GM15510 (cell line): ENCODE data around the gene CDC42BPG.
A peak's percentile ranks its signal among the peaks of the same experiment; 100 is the strongest.

ENCODE experiments used
- POLR2A ChIP-seq: IDR thresholded peaks from 3 replicates; pipeline ENCODE4 v1.6.1; 2011; ENCODE audit warnings: borderline replicate concordance; ENCODE audit not compliant: insufficient read length; ENCODE audit errors: extremely low read depth

Gene CDC42BPG

GRCh38 chr11:64875369-64876228 is 31.1 kb upstream of the CDC42BPG start:
- TF ChIP-seq POLR2A, result peak; percentile 24

GRCh38 chr11:64874308-64875240 is 30.1 kb upstream of the CDC42BPG start:
- no peak for TF ChIP-seq POLR2A

GRCh38 chr11:64872790-64873488 is 28.5 kb upstream of the CDC42BPG start:
- no peak for TF ChIP-seq POLR2A

- TF ChIP-seq POLR2A, result no peak
Measured at GRCh38 chr11:64871492-64871891, 27.0 kb upstream of the CDC42BPG start.

GRCh38 chr11:64870893-64871466 is 26.5 kb upstream of the CDC42BPG start:
- no peak for TF ChIP-seq POLR2A

- peak; percentile 16 for TF ChIP-seq POLR2A
Measured at GRCh38 chr11:64870176-64870892, 25.9 kb upstream of the CDC42BPG start.

DNA sequence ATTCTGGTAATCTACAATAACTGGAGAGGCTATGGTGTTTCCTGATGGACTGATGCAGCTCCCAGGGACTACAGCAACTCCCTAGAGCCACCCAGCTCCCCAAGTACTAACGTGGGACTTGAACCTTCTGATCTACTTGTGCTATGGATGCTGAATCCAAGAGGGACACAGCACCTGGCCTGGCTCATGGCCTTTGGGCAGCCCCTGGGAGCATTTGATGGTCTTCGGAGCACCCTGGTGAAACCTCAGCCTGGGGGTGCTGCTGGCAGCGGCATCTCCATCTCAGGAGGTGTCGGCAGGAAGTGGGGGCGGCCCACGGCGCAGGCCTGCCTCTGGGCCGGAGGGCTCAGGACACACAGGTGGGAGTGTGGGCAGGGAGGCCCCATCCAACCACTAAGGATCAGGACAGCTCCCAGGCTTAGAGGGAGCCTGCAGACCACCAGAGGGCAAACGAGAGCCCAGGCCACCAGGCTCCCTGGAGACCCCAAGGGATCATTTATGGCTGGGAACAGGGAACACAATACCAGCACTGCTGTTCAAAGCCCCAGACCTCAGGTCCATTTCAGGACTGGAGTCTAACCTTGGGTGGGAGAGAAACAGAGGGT is 25.2 kb upstream of the CDC42BPG start:
- no peak for TF ChIP-seq POLR2A

DNA sequence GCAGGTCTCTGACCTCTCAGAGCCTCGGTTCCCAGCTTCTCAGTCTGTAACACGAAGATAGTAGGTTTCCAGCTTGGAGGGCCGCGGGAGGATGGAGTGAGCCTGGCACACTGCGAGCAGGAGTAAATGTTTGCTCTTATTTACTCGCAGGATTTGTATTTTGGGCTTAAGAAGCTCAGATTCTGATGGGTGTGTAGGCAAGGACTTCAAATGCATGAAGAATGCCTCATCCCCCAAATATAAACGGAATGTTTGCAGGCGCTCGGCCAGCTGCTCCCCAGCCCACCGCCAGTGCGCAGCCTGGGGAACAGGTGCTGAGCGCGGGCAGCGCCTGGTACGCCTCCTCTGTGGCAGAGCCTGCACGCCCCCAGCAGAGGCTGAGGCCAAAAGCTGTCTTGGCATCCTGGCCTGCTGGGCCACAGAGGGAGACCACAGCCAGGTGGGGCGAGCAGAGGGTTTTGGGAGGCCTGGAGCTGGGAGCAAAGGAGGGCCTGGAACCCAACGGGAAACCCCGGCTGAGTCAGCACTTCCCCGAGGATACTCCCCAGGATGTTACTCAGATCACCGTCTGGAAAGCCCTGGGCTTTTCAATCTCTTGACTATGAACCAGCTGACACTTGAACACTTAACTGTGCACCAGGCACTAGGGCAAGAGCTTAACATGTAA is 24.6 kb upstream of the CDC42BPG start:
- no peak for TF ChIP-seq POLR2A

DNA sequence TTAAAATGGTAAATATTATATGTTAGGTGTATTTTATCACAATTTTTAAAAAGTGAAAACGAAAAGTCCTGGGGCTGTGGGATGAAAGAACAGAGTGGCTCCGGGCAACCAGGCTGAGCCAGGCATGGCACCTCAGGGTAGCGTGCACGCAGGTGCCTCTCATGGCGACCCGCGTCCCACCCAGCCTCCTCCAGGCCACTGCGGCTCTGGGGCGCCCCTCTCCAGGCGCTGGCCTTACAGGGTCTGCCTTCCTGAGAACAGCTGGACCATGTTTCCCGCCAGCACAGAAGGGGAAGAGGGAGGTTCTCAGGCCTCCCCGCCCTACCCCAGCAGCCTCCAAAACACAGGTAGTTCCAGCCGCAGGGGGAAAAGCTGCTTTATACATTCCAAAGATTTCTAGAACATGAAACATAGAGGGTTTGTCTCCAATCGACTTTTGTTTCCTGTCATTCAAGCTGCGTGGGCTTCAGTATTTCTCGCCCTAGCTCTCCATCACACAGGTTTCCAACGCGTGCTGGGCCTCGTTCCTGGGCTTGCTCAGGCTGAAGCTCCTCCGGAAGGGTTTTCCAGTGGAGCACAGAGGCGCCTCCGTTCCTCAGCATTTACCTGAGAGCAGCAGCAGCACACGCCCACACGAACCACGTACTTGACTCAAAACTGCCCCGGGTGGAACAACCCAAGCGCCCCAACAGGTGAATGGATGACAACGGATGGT is 23.5 kb upstream of the CDC42BPG start:
- TF ChIP-seq POLR2A, result no peak

DNA sequence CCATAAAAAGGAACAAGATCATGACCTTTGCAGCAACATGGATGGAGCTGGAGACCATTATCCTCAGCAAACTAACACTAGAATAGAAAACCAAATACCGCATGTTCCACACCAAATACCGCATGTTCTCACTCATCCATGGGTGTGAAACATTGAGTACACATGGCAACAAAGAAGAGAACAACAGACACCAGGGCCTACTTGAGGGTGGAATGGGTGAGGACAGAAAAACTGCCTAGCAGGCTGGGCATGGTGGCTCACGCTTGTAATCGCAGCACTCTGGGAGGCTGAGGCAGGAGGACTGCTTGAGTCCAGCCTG is 21.7 kb upstream of the CDC42BPG start:
- no peak for TF ChIP-seq POLR2A

- no peak for TF ChIP-seq POLR2A
Measured at GRCh38 chr11:64865286-64866172, 21.1 kb upstream of the CDC42BPG start.
